Measurements from ENCODE around the gene SLC12A2. TPM values are rescaled to one million over a fixed set of nuclear protein-coding genes. Genes with fewer than 3 reads are reported as not detected.

The SLC12A2 gene
- polyA plus RNA-seq, 1 donor (not counting 4 experiments of a cell fraction or from before 2014, with no cell fraction given), result 15.5 TPM

- peak overlapping the region; percentile 31 for H3K9ac ChIP-seq (ENCODE audit: control insufficient read depth, extremely low read depth, insufficient read depth, low read length)
- peak overlapping the region; percentile 75 for H3K27ac ChIP-seq (ENCODE audit: control insufficient read depth, insufficient read depth, low read length)
- FAIRE-seq, result peak; percentile 99
- H3K9me1 ChIP-seq (ENCODE audit: control insufficient read depth, extremely low read depth, insufficient read depth, low read length), result no peaks in the 10 kb centered on the region
- H3K4me2 ChIP-seq (ENCODE audit: control insufficient read depth, extremely low read depth, insufficient read depth, low read depth, low read length), result peak overlapping the region; percentile 94
- no peaks in the 10 kb centered on the region for H3K79me2 ChIP-seq (ENCODE audit: control insufficient read depth, insufficient read depth, low read length)
- H3K4me1 ChIP-seq (ENCODE audit: control insufficient read depth, extremely low read depth, insufficient read depth, low read length), result peaks cover 22% of the 10 kb centered on the region
- TF ChIP-seq EZH2 (IDR thresholded peaks at IDR 0.05; ENCODE audit: low read length) (no peak), CTCF (optimal IDR thresholded peaks at IDR 0.05 in 1 of 3, IDR thresholded peaks at IDR 0.05 in 1 of 3, conservative IDR thresholded peaks at IDR 0.05 in 1 of 3; ENCODE audit: extremely low read depth in 1 of 3, insufficient read depth in 2 of 3, low read length in 3 of 3) (no peak)
- peak overlapping the region; percentile 87 for H2AFZ ChIP-seq (ENCODE audit: control insufficient read depth, low read length)
- DNase-seq (ENCODE audit: low read depth, low spot score), result peak; percentile 21
- H3K27me3 ChIP-seq (ENCODE audit: control insufficient read depth, extremely low read depth, insufficient read depth, low read length), result no peaks in the 10 kb centered on the region
- no peaks in the 10 kb centered on the region for H3K9me3 ChIP-seq (ENCODE audit: control insufficient read depth, low read depth, low read length)
- H4K20me1 ChIP-seq (ENCODE audit: control insufficient read depth, extremely low read depth, insufficient read depth, low read length), result no peaks in the 10 kb centered on the region
- dilution Hi-C loops (cut with MboI; ENCODE audit: extremely low pct_ligation_motif_present, low sequenced_read_pairs), result no loop called here
- peaks cover 2 to 4% of the 10 kb centered on the region in 2 experiments for H3K36me3 ChIP-seq (ENCODE audit: control insufficient read depth in 2 of 2, extremely low read depth in 1 of 2, insufficient read depth in 2 of 2, low read length in 2 of 2)
- H3K4me3 ChIP-seq (ENCODE audit: control insufficient read depth in 2 of 3, extremely low read depth in 1 of 3, insufficient read depth in 2 of 3, low read depth in 1 of 3, low read length in 3 of 3), result peak overlapping the region in 2 of 3 experiments; percentile 58 to 60
Measured at GRCh38 chr5:128062172-128062746, 21.3 kb upstream of the SLC12A2 start.

- peaks cover 9% of the 10 kb centered on the region for H3K79me2 ChIP-seq (ENCODE audit: control insufficient read depth, insufficient read depth, low read length)
Measured at GRCh38 chr5:128074171-128074570, 9.4 kb upstream of the SLC12A2 start.

More at GRCh38 chr5:128074171-128074570, 9.4 kb upstream of the SLC12A2 start:
- no peak for TF ChIP-seq EZH2 (IDR thresholded peaks at IDR 0.05; ENCODE audit: low read length)
- no peak for TF ChIP-seq CTCF (optimal IDR thresholded peaks at IDR 0.05 in 1 of 3, IDR thresholded peaks at IDR 0.05 in 1 of 3, conservative IDR thresholded peaks at IDR 0.05 in 1 of 3; ENCODE audit: extremely low read depth in 1 of 3, insufficient read depth in 2 of 3, low read length in 3 of 3)
- no peak overlapping the region for H3K4me2 ChIP-seq (ENCODE audit: control insufficient read depth, extremely low read depth, insufficient read depth, low read depth, low read length)
- no peak overlapping the region for H3K9ac ChIP-seq (ENCODE audit: control insufficient read depth, extremely low read depth, insufficient read depth, low read length)
- H4K20me1 ChIP-seq (ENCODE audit: control insufficient read depth, extremely low read depth, insufficient read depth, low read length), result no peaks in the 10 kb centered on the region
- peaks cover 0 to 1% of the 10 kb centered on the region in 2 experiments for H3K36me3 ChIP-seq (ENCODE audit: control insufficient read depth in 2 of 2, extremely low read depth in 1 of 2, insufficient read depth in 2 of 2, low read length in 2 of 2)
- H2AFZ ChIP-seq (ENCODE audit: control insufficient read depth, low read length), result no peak overlapping the region
- dilution Hi-C loops (cut with MboI; ENCODE audit: extremely low pct_ligation_motif_present, low sequenced_read_pairs), result no loop called here
- H3K27me3 ChIP-seq (ENCODE audit: control insufficient read depth, extremely low read depth, insufficient read depth, low read length), result no peaks in the 10 kb centered on the region
- FAIRE-seq, result no peak
- H3K27ac ChIP-seq (ENCODE audit: control insufficient read depth, insufficient read depth, low read length), result no peak overlapping the region
- H3K4me3 ChIP-seq (ENCODE audit: control insufficient read depth in 2 of 3, extremely low read depth in 1 of 3, insufficient read depth in 2 of 3, low read depth in 1 of 3, low read length in 3 of 3), result no peak overlapping the region
- DNase-seq (ENCODE audit: low read depth, low spot score), result no peak
- H3K4me1 ChIP-seq (ENCODE audit: control insufficient read depth, extremely low read depth, insufficient read depth, low read length), result peaks cover 5% of the 10 kb centered on the region
- no peaks in the 10 kb centered on the region for H3K9me3 ChIP-seq (ENCODE audit: control insufficient read depth, low read depth, low read length)
- no peaks in the 10 kb centered on the region for H3K9me1 ChIP-seq (ENCODE audit: control insufficient read depth, extremely low read depth, insufficient read depth, low read length)

Data from keratinocyte (primary cell).